Activated B cell treated with CpG ODN at 0.5 μM for 24 hours (primary cell): ENCODE data around the gene ANKRD6. TPM values are rescaled to one million over a fixed set of nuclear protein-coding genes. Genes with fewer than 3 reads are reported as not detected.

Source experiments
- ATAC-seq: fragments of 200-7000 bp; cut with Tn5 transposase; one replicate; pipeline ENCODE4 v1.10.0; 2021; ENCODE audit warnings: low read depth, mild to moderate bottlenecking, moderate library complexity
- CTCF ChIA-PET: fragments of 350-600 bp; sonication (Branson Sonifier 250); formaldehyde crosslinking; loops from one replicate; lab custom pipeline; 2021; ENCODE audit warnings: antibody characterized with exemption; lab: Charles Lee
- POLR2A ChIA-PET: fragments of 350-600 bp; sonication (Branson Sonifier 250); formaldehyde crosslinking; loops from one replicate; lab custom pipeline; 2021; ENCODE audit warnings: antibody characterized with exemption; lab: Charles Lee
- DNase-seq: peaks from one replicate; pipeline ENCODE4 v3.0.0; 2022
- H3K27ac Mint-ChIP-seq: one replicate; pipeline ENCODE4 v1.8.0; 2020; ENCODE audit warnings: mixed read lengths
- H3K27me3 Mint-ChIP-seq: one replicate; pipeline ENCODE4 v1.8.0; 2021; ENCODE audit warnings: mixed read lengths
- H3K36me3 Mint-ChIP-seq: one replicate; pipeline ENCODE4 v1.8.0; 2021; ENCODE audit warnings: low read depth, mixed read lengths
- H3K4me1 Mint-ChIP-seq: one replicate; pipeline ENCODE4 v1.8.0; 2021; ENCODE audit warnings: mixed read lengths
- H3K4me3 Mint-ChIP-seq: one replicate; pipeline ENCODE4 v1.8.0; 2020; ENCODE audit warnings: mild to moderate bottlenecking, mixed read lengths
- H3K9me3 Mint-ChIP-seq: one replicate; pipeline ENCODE4 v1.8.0; 2020; ENCODE audit warnings: mixed read lengths
- CTCF ChIP-seq: fragments of 200-600 bp; IDR thresholded peaks from one replicate; pipeline ENCODE4 v1.8.0; 2022; ENCODE audit warnings: antibody characterized with exemption, mild to moderate bottlenecking
- intact Hi-C: fragments of 100-400 bp; cut with micrococcal nuclease; formaldehyde crosslinking; loops from one replicate; pipeline ENCODE4 v1.15.1; 2024
- total RNA-seq: library from RNA; stranded (reverse); gene quantifications from 2 replicates; pipeline ENCODE4 v1.2.3, GENCODE V29; 2022

Gene ANKRD6
- total RNA-seq, 1 donor from 2014 or later = 9.6 TPM

GRCh38 chr6:89669002-89669401 lies 236.1 kb downstream of the ANKRD6 start:
- H3K27me3 Mint-ChIP-seq = no peaks in the 10 kb centered on the region
- intact Hi-C loops = no loop called here
- TF ChIP-seq CTCF = no peak
- DNase-seq (no peak), ATAC-seq (no peak)
- H3K9me3 Mint-ChIP-seq = no peaks in the 10 kb centered on the region
- H3K4me3 Mint-ChIP-seq = no peak overlapping the region
- CTCF ChIA-PET = no interaction called here
- POLR2A ChIA-PET = no interaction called here
- peaks cover 83% of the 10 kb centered on the region for H3K36me3 Mint-ChIP-seq
- no peak overlapping the region for H3K27ac Mint-ChIP-seq
- H3K4me1 Mint-ChIP-seq = no peaks in the 10 kb centered on the region

- Mint-ChIP-seq H3K4me1 (no peaks in the 10 kb centered on the region), H3K27ac (no peak overlapping the region), H3K4me3 (no peak overlapping the region), H3K36me3 (peaks cover 88% of the 10 kb centered on the region), H3K27me3 (no peaks in the 10 kb centered on the region), H3K9me3 (no peaks in the 10 kb centered on the region)
- ChIA-PET CTCF (no interaction called here), POLR2A (no interaction called here)
- ATAC-seq (no peak), DNase-seq (no peak)
- intact Hi-C loops = no loop called here
- TF ChIP-seq CTCF = no peak
Observed at GRCh38 chr6:89670935-89671565, 238.1 kb downstream of the ANKRD6 start.

GRCh38 chr6:89675949-89676748 lies 243.2 kb downstream of the ANKRD6 start:
- ATAC-seq (no peak), DNase-seq (no peak)
- H3K27me3 Mint-ChIP-seq = no peaks in the 10 kb centered on the region
- no peak overlapping the region for H3K27ac Mint-ChIP-seq
- H3K4me3 Mint-ChIP-seq = no peak overlapping the region
- no peak for TF ChIP-seq CTCF
- ChIA-PET CTCF (interaction anchor here (1.4 kb wide), 1 partner anchor 304 kb away, joined by 3 read pairs; no protein-coding TSS in a partner anchor), POLR2A (interaction anchor here (0.7 kb wide), 1 partner anchor 799 kb away, joined by 16 read pairs; no protein-coding TSS in a partner anchor)
- intact Hi-C loops = no loop called here
- H3K4me1 Mint-ChIP-seq = no peaks in the 10 kb centered on the region
- H3K9me3 Mint-ChIP-seq = no peaks in the 10 kb centered on the region
- peaks cover 91% of the 10 kb centered on the region for H3K36me3 Mint-ChIP-seq

DNA sequence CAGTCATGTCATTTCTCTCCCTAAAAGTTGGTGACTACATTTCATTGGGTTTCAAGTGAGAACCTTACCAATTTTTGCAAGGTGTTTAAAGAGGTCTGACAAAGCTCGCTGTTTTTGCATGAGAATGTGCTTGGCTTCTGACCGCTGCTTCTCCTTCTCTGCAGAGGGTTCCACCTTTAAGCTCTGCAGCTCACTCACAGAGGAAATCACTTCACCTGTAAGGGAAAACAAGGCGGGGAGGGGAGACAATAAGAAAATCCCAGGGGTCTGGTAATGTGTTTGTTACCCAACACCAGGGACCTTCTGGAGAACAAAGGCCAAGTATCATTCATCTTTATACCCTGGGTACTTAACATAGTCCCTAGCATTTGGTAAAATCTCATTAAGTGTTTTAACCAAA lies 245.6 kb downstream of the ANKRD6 start:
- no peaks in the 10 kb centered on the region for H3K27me3 Mint-ChIP-seq
- peaks cover 89% of the 10 kb centered on the region for H3K36me3 Mint-ChIP-seq
- no peak overlapping the region for H3K4me3 Mint-ChIP-seq
- ChIA-PET POLR2A (no interaction called here), CTCF (no interaction called here)
- no peak for DNase-seq
- no peak for ATAC-seq
- H3K9me3 Mint-ChIP-seq = no peaks in the 10 kb centered on the region
- no peak for TF ChIP-seq CTCF
- H3K4me1 Mint-ChIP-seq = no peaks in the 10 kb centered on the region
- intact Hi-C loops = no loop called here
- H3K27ac Mint-ChIP-seq = no peak overlapping the region
